ENCODE measurements around the gene TMEM140. TPM values are rescaled to one million over a fixed set of nuclear protein-coding genes. Genes with fewer than 3 reads are reported as not detected.

TMEM140 gene
- total RNA-seq, 1 experiment from 2014 or later = not detected

DNA sequence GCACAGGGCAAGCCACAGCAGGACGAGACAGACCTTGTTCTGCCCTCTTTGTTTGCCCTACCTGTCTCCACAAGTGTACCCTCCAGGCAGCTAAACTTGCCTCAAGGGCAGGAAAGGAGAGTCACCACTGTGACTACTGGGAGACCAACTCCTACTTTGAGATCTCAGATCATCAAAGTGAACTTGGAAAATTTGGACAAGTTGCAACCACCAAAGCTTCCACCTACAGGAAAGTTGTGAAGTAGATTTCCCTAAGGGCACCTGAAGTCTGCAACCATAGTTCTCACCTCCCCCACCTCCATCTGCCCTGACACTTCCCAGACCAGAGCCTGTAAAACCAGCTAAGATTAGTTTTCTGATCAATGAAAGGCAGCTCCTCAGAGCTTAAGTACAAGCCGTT is 66.0 kb downstream of the TMEM140 start:
- Histone ChIP-seq H3K4me1 (ENCODE audit: insufficient read depth, low read length, poor library complexity, severe bottlenecking) (no peaks in the 10 kb centered on the region), H3K27me3 (replicated peaks; ENCODE audit: insufficient read depth, low read depth, low read length, poor library complexity) (no peaks in the 10 kb centered on the region), H3K36me3 (ENCODE audit: insufficient read depth, low read length, poor library complexity, severe bottlenecking) (no peaks in the 10 kb centered on the region), H3K4me3 (ENCODE audit: low read depth, low read length, poor library complexity, severe bottlenecking) (no peak overlapping the region), H3K27ac (ENCODE audit: low read depth, low read length, poor library complexity, severe bottlenecking) (no peak overlapping the region), H3K9me3 (ENCODE audit: low read depth, low read length, poor library complexity, severe bottlenecking) (no peaks in the 10 kb centered on the region)
- POLR2A ChIA-PET (ENCODE audit: low non-redundant PET) = no interaction called here
- no TSS peak for BruUV-seq (replicated peaks)
- no peak for DNase-seq (ENCODE audit: low spot score)
- intact Hi-C loops (cut with micrococcal nuclease; ENCODE audit: unreplicated experiment) = loop anchor here (5.0 kb wide), 1 partner anchor 42 kb away; the partner anchor contains the start of gene CYREN
- no peak for TF ChIP-seq CTCF (conservative IDR thresholded peaks at IDR 0.05; ENCODE audit: low read depth, low read length)
- TF ChIP-seq EZH2 (IDR thresholded peaks at IDR 0.05; ENCODE audit: borderline replicate concordance, low read depth, low read length, poor library complexity, severe bottlenecking) = no peak
- CTCF ChIA-PET = no interaction called here

- CTCF ChIA-PET = no interaction called here
Measured at GRCh38 chr7:135215180-135215579, 67.3 kb downstream of the TMEM140 start.

DNA sequence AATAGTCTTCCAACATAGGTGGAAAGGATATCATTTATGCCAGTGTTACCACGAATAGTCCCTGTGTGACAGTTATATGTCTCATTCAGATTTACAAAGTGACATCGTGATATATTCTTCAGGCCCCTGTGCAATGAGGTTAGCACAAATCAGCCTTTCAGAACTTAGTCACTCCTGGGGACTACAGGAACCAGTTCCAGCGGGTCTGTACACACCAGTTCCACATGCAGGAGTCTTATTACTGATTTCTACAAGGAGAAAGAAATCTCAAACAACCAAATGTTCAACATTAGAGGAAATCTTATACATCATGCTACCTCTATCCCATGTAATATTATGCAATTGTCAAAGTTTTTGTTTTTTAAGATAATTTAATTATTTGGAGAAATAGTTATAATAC is 67.8 kb downstream of the TMEM140 start:
- Histone ChIP-seq H3K27me3 (replicated peaks; ENCODE audit: insufficient read depth, low read depth, low read length, poor library complexity) (no peaks in the 10 kb centered on the region), H3K9me3 (ENCODE audit: low read depth, low read length, poor library complexity, severe bottlenecking) (no peaks in the 10 kb centered on the region), H3K36me3 (ENCODE audit: insufficient read depth, low read length, poor library complexity, severe bottlenecking) (no peaks in the 10 kb centered on the region), H3K27ac (ENCODE audit: low read depth, low read length, poor library complexity, severe bottlenecking) (no peak overlapping the region), H3K4me3 (ENCODE audit: low read depth, low read length, poor library complexity, severe bottlenecking) (no peak overlapping the region), H3K4me1 (ENCODE audit: insufficient read depth, low read length, poor library complexity, severe bottlenecking) (no peaks in the 10 kb centered on the region)
- BruUV-seq (replicated peaks) = no TSS peak
- TF ChIP-seq EZH2 (IDR thresholded peaks at IDR 0.05; ENCODE audit: borderline replicate concordance, low read depth, low read length, poor library complexity, severe bottlenecking) (no peak), CTCF (conservative IDR thresholded peaks at IDR 0.05; ENCODE audit: low read depth, low read length) (no peak)
- intact Hi-C loops (cut with micrococcal nuclease; ENCODE audit: unreplicated experiment) = no loop called here
- DNase-seq (ENCODE audit: low spot score) = no peak
- ChIA-PET POLR2A (ENCODE audit: low non-redundant PET) (no interaction called here), CTCF (no interaction called here)

More at GRCh38 chr7:135215180-135215579, 67.3 kb downstream of the TMEM140 start:
- DNase-seq (ENCODE audit: low spot score) = no peak
- Histone ChIP-seq H3K4me3 (ENCODE audit: low read depth, low read length, poor library complexity, severe bottlenecking) (no peak overlapping the region), H3K27me3 (replicated peaks; ENCODE audit: insufficient read depth, low read depth, low read length, poor library complexity) (no peaks in the 10 kb centered on the region), H3K36me3 (ENCODE audit: insufficient read depth, low read length, poor library complexity, severe bottlenecking) (no peaks in the 10 kb centered on the region), H3K4me1 (ENCODE audit: insufficient read depth, low read length, poor library complexity, severe bottlenecking) (no peaks in the 10 kb centered on the region), H3K27ac (ENCODE audit: low read depth, low read length, poor library complexity, severe bottlenecking) (no peak overlapping the region), H3K9me3 (ENCODE audit: low read depth, low read length, poor library complexity, severe bottlenecking) (no peaks in the 10 kb centered on the region)
- POLR2A ChIA-PET (ENCODE audit: low non-redundant PET) = no interaction called here
- TF ChIP-seq CTCF (conservative IDR thresholded peaks at IDR 0.05; ENCODE audit: low read depth, low read length) (no peak), EZH2 (IDR thresholded peaks at IDR 0.05; ENCODE audit: borderline replicate concordance, low read depth, low read length, poor library complexity, severe bottlenecking) (no peak)
- intact Hi-C loops (cut with micrococcal nuclease; ENCODE audit: unreplicated experiment) = no loop called here
- BruUV-seq (replicated peaks) = no TSS peak

Small RNAs within 50 kb of the gene (microRNA-seq; reads per million reads assigned to microRNA genes)
- gene MIR6509 = not detected

Other genes with a start within 250 kb of the TMEM140 start
- 2.4 and 2.9 TPM in 2 replicates for gene AGBL3, start 161.6 kb upstream of the TMEM140 start, total RNA-seq (2021)
- gene CYREN, start 22.6 kb downstream of the TMEM140 start, total RNA-seq (2021) = 39.6 and 46.8 TPM in 2 replicates
- gene WDR91, start 63.5 kb downstream of the TMEM140 start, total RNA-seq (2021) = 7.0 and 9.8 TPM in 2 replicates
- gene STRA8, start 85.8 kb downstream of the TMEM140 start, total RNA-seq (2021) = not detected in 2 replicates

All from A673 (cell line).